Transverse colon (tissue), 4 donors: ENCODE results near the gene GTF2F2. TPM values are rescaled to one million over a fixed set of nuclear protein-coding genes. Genes with fewer than 3 reads are reported as not detected.

Source experiments
- DNase-seq: peaks from one replicate; pipeline ENCODE4 v3.0.0-alpha.2; 2019
- H3K27ac ChIP-seq, 4 donors: fragments of 200-600 bp; sonication (generic); 2 replicates each; pipeline ENCODE4 v1.5.1; 2016 to 2018; ENCODE audit warnings: inconsistent platforms in 4 of 4
- H3K27me3 ChIP-seq: fragments of 200-600 bp; sonication (generic); 2 replicates; pipeline ENCODE4 v1.5.1; 2017; ENCODE audit warnings: inconsistent platforms
- H3K36me3 ChIP-seq, 4 donors: fragments of 200-600 bp; sonication (generic); 2 replicates each; pipeline ENCODE4 v1.5.1; 2017 to 2019; ENCODE audit warnings: inconsistent platforms in 4 of 4
- H3K4me1 ChIP-seq, 4 donors: fragments of 200-600 bp; sonication (generic); 2 replicates each; pipeline ENCODE4 v1.5.1; 2017 to 2020; ENCODE audit warnings: inconsistent platforms in 4 of 4
- H3K4me3 ChIP-seq, 4 donors: fragments of 200-600 bp; sonication (generic); 1 replicate in 1 of 4; 2 replicates in 3 of 4; pipeline versions ENCODE4 v1.5.1 to v1.6.1; 2017 to 2019; ENCODE audit warnings: inconsistent platforms in 4 of 4
- H3K9me3 ChIP-seq, 2 donors: fragments of 200-600 bp; sonication (generic); 2 replicates each; pipeline ENCODE4 v1.5.1; 2017 to 2019; ENCODE audit warnings: inconsistent platforms in 2 of 2
- EP300 ChIP-seq: sonication (generic); formaldehyde crosslinking; IDR thresholded peaks from one replicate; pipeline ENCODE4 v1.6.1; 2017; ENCODE audit warnings: antibody characterized with exemption, low read depth
- POLR2A ChIP-seq: fragments of 450-650 bp; IDR thresholded peaks from one replicate; pipeline ENCODE4 v1.6.1; 2016; ENCODE audit warnings: antibody characterized with exemption, mild to moderate bottlenecking, moderate library complexity
- POLR2AphosphoS5 ChIP-seq, 3 donors: sonication (generic); formaldehyde crosslinking; IDR thresholded peaks; one replicate each; pipeline ENCODE4 v1.6.1; 2016; ENCODE audit warnings: antibody characterized with exemption in 3 of 3
- WGBS, 2 donors: methylation state at CpG; one replicate each; pipeline ENCODE4 v1.1.5; 2018; ENCODE audit warnings: low coverage in 1 of 2; 5-methylcytosine and 5-hydroxymethylcytosine counted together
- in situ Hi-C, 4 donors: fragments of 200-750 bp; cut with MboI; loops; one replicate each; pipeline versions ENCODE4 v1.15.0 to v1.15.1; 2017; ENCODE audit warnings: low sequenced_read_pairs in 3 of 4, low pct_ligation_motif_present in 1 of 4, low pct_unique_long_range_greater_than_20kb in 1 of 4
- intact Hi-C: fragments of 100-400 bp; cut with DNase I; formaldehyde crosslinking; loops from one replicate; pipeline ENCODE4 v1.15.1; 2023; ENCODE audit warnings: low total_unique reads
- total RNA-seq, 4 donors: library from RNA; depleted of rRNA; stranded (reverse); fragments of >200 nt; gene quantifications; one replicate each; pipeline ENCODE4 v1.1.0, GENCODE V29; 2016
- TF ChIP-seq, protein P1 (sequence below), 5 experiments: fragments of 200-600 bp in 3 of 5; fragments of 450-650 bp in 2 of 5; sonication (generic) in 3 of 5; IDR thresholded peaks; 1 replicate in 2 of 5; 2 replicates in 3 of 5; pipeline ENCODE4 v1.5.1; 2016 to 2017; ENCODE audit warnings: antibody characterized with exemption in 5 of 5, inconsistent platforms in 3 of 5, mild to moderate bottlenecking in 2 of 5, moderate library complexity in 1 of 5

The GTF2F2 gene
- total RNA-seq, 4 donors from 2014 or later = 6.8 to 23.8 (median 13.5) TPM

DNA sequence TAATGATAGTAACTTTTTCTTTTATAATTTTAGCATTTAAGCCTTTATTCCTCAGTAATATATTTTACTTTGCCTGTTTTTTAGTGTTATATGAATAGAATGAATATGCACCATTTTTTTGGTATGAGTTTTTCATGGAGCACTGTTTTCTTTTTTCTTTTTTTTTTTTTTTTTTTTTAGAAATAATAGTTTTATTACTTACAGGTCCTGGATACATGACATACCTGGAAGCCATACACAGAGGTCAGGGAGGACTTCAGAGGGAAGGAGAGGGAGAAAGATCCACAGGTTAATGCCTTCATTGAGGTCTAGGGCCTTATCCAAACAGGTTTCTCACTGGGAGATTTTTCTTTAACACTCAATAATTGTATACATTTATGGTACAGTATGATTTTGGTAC, 54.2 kb downstream of the GTF2F2 start:
- Histone ChIP-seq H3K4me1 (peaks cover 6 to 24% (median 17%) of the 10 kb centered on the region in 4 donors), H3K27me3 (no peaks in the 10 kb centered on the region), H3K4me3 (no peak overlapping the region), H3K27ac (no peak overlapping the region), H3K36me3 (peaks cover 0 to 4% (median 0%) of the 10 kb centered on the region in 4 donors), H3K9me3 (no peaks in the 10 kb centered on the region)
- intact Hi-C loops (no loop called here), in situ Hi-C loops (no loop called here)
- TF ChIP-seq, protein P1, sequence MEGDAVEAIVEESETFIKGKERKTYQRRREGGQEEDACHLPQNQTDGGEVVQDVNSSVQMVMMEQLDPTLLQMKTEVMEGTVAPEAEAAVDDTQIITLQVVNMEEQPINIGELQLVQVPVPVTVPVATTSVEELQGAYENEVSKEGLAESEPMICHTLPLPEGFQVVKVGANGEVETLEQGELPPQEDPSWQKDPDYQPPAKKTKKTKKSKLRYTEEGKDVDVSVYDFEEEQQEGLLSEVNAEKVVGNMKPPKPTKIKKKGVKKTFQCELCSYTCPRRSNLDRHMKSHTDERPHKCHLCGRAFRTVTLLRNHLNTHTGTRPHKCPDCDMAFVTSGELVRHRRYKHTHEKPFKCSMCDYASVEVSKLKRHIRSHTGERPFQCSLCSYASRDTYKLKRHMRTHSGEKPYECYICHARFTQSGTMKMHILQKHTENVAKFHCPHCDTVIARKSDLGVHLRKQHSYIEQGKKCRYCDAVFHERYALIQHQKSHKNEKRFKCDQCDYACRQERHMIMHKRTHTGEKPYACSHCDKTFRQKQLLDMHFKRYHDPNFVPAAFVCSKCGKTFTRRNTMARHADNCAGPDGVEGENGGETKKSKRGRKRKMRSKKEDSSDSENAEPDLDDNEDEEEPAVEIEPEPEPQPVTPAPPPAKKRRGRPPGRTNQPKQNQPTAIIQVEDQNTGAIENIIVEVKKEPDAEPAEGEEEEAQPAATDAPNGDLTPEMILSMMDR (IDR thresholded peaks at IDR 0.05) = no peak
- no peak for TF ChIP-seq EP300
- no peak for TF ChIP-seq POLR2AphosphoS5 (IDR thresholded peaks at IDR 0.05)
- no peak for TF ChIP-seq POLR2A
- DNase-seq = no peak

DNA sequence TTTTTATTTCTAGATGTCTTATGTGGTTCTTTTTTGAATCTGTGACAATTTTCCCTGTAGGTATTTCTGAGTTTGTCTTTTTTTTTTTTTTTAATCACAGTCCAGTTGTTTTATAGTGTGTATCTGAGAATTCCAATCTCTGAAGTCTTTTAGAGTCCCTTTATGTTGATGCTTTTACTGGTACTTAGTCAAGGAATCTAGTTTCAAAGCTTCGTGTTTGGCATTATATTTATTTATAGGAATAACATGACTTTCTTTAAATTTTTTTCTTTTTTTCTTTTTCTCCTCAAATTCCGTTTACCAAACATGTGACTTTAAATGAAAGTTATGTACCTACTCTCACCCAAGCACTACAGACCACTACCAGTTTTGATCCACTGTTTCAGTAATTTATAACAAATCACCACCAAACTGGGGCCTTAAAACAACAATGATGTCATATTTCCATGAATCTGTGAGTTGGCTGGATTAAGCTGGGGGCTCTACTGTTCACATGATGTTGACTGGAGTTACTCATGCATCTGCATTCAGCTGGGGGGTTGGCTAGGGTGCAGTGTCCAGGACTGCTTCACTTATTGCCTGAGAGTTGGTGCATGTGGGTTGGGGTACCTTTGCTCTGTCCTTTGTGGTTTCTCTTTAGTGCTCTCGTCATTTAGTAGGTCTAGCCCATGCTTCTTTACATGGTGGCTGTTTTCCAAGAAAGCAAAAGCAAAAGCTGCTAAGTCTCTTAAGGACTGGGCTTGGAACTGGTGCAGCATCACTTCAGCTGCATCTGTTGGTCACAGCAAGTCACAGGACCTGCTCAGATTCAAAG, 58.2 kb downstream of the GTF2F2 start:
- H3K36me3 ChIP-seq = no peaks in the 10 kb centered on the region
- in situ Hi-C loops (no loop called here), intact Hi-C loops (no loop called here)
- DNase-seq = no peak
- no peak overlapping the region for H3K4me3 ChIP-seq
- peak overlapping the region; percentile 7 to 72 (median 58) for H3K27ac ChIP-seq
- H3K4me1 ChIP-seq = peaks cover 6 to 37% (median 21%) of the 10 kb centered on the region in 4 donors
- WGBS, 2 donors = 54 to 58% methylated on average over 2 to 3 of the region's 3 CpGs
- TF ChIP-seq POLR2AphosphoS5 (IDR thresholded peaks at IDR 0.05) (no peak), EP300 (no peak), POLR2A (no peak)
- TF ChIP-seq, protein P1 (IDR thresholded peaks at IDR 0.05) = no peak
- H3K27me3 ChIP-seq = no peaks in the 10 kb centered on the region
- no peaks in the 10 kb centered on the region for H3K9me3 ChIP-seq

DNA sequence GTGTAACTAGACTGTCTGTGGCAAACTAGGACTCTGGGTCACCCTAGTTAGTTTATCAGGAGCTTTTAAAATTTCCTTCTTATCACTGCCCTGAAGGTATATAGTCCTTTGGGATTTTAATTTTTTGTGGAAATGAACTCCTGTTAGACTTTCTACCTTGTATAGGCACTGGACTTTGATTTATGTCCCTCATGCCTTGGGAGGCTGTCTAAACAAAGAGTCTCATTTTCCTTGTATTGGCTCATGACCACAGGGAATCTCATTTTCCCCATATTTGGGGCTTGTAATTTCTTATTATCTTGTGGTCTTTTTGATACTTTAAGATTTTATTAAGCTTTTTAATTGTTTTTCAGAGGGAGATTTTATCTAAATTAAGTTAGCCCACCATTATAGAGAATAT, 59.1 kb downstream of the GTF2F2 start:
- in situ Hi-C loops = no loop called here
- Histone ChIP-seq H3K27ac (peak overlapping the region; percentile 7 to 72 (median 58)), H3K4me3 (no peak overlapping the region), H3K9me3 (no peaks in the 10 kb centered on the region), H3K4me1 (peaks cover 6 to 37% (median 21%) of the 10 kb centered on the region in 4 donors), H3K36me3 (no peaks in the 10 kb centered on the region), H3K27me3 (no peaks in the 10 kb centered on the region)
- intact Hi-C loops = no loop called here
- no peak for TF ChIP-seq POLR2A
- DNase-seq = no peak

DNA sequence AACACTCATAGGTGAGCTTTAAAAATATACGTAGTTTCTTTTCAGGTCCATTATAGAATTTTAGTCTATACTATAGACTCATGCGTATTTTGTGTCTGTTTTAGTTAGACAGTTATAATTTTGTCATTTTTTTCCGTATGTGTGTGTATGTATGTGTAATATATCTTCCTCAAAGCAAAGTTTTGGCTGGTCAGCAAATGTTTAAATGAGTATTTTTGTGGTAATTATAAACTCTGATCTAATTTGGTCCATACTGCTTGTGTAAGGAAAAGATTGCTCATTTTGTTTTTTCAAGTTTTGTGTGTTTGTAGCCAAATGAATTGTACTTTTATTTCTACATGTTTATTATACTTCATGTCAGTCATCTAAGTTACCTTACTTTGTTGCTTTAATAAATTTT, 60.0 kb downstream of the GTF2F2 start:
- intact Hi-C loops (no loop called here), in situ Hi-C loops (no loop called here)
- TF ChIP-seq EP300 (no peak), POLR2A (no peak), POLR2AphosphoS5 (IDR thresholded peaks at IDR 0.05) (no peak)
- TF ChIP-seq, protein P1 (IDR thresholded peaks at IDR 0.05) = no peak
- H3K36me3 ChIP-seq = no peaks in the 10 kb centered on the region
- 72 to 90% methylated on average over 3 of the region's 3 CpGs for WGBS, 2 donors
- H3K27ac ChIP-seq = no peak overlapping the region
- H3K9me3 ChIP-seq = no peaks in the 10 kb centered on the region
- H3K4me1 ChIP-seq = peaks cover 6 to 37% (median 21%) of the 10 kb centered on the region in 4 donors
- no peaks in the 10 kb centered on the region for H3K27me3 ChIP-seq
- DNase-seq = no peak
- H3K4me3 ChIP-seq = no peak overlapping the region
